Adipocyte (in vitro differentiated cells): ENCODE data around the gene FRZB.

Experiments used
- DNase-seq: peaks from one replicate; pipeline ENCODE4 v3.0.0-alpha.2; 2015; ENCODE audit warnings: low read depth
- H3K27me3 ChIP-seq: replicated peaks from 2 replicates; pipeline ENCODE4 v1.7.0; 2013; ENCODE audit warnings: mild to moderate bottlenecking, low read length, moderate library complexity; ENCODE audit not compliant: control insufficient read depth, insufficient read depth
- H3K36me3 ChIP-seq: 2 replicates; pipeline ENCODE4 v1.7.0; 2013; ENCODE audit warnings: low read length, mild to moderate bottlenecking, moderate library complexity; ENCODE audit not compliant: control insufficient read depth, insufficient read depth, severe bottlenecking
- H3K4me1 ChIP-seq: 2 replicates; pipeline ENCODE4 v1.7.0; 2013; ENCODE audit warnings: mild to moderate bottlenecking, low read length, moderate library complexity; ENCODE audit not compliant: control insufficient read depth, insufficient read depth
- H3K4me3 ChIP-seq: 2 replicates; pipeline ENCODE4 v1.7.0; 2013; ENCODE audit warnings: mild to moderate bottlenecking, low read length, moderate library complexity
- H3K9ac ChIP-seq: 2 replicates; pipeline ENCODE4 v1.7.0; 2013; ENCODE audit warnings: mild to moderate bottlenecking, low read length, moderate library complexity
- H3K9me3 ChIP-seq: 2 replicates; pipeline ENCODE4 v1.7.0; 2013; ENCODE audit warnings: mild to moderate bottlenecking, low read length, moderate library complexity; ENCODE audit not compliant: control insufficient read depth

Gene FRZB

DNA sequence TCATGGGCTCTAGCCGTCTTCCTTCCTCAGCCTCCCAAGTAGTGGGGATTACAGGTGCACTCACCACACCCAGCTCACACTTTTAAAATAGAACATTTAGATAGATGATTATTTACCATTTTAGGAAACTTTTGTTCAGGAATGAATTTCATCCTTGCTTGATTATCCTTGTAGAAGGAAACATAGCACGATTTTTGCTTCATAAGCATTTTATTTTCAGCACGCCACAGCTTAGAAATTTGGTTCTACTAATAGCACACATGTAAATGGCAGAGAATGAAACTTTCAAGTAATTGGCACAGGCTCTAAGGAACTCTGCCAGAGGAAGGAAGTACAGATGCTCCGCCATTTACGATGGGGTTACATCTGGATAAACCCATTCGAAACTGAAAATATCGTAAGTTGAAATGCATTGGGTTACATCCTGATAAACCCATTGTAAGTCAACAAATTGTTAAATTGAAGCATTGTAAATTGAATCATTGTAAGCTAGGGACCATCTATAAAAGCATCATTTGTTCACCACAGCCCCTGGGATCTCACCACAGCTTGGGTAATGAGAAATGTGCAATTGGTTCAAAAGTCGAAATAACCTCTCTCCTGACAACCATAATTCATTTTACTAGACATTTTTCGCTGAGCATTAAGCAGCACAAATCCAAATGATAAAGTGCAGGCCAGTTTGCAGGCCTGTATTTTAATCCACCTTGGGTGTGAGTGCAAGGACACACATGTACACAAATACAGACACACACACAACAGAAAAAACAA, 33.2 kb downstream of the FRZB start:
- no peak for DNase-seq
- no peak overlapping the region for H3K4me3 ChIP-seq
- no peak overlapping the region for H3K9ac ChIP-seq
- H3K4me1 ChIP-seq: no peaks in the 10 kb centered on the region
- no peaks in the 10 kb centered on the region for H3K27me3 ChIP-seq
- H3K9me3 ChIP-seq: no peaks in the 10 kb centered on the region
- no peaks in the 10 kb centered on the region for H3K36me3 ChIP-seq

DNA sequence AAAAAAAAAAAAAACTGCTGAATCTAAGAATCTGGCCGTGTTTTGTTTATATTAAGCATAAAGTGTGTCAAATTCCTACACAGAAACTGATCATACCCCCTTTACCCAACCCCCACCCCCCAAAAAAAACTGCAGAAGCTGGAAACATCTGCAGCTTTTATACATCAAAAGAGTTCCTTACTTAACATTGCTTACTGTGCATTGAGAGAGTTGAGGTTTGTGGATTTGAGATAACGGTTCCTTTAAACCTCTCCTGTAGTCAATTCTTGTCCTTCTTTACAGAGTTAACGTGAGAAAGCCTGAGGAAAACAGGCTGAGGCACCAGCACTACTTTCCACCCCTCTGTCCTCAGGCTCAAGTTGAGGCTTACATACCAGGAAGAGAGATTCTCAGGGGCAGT, 34.5 kb downstream of the FRZB start:
- no peak for DNase-seq
- Histone ChIP-seq H3K4me1 (no peaks in the 10 kb centered on the region), H3K36me3 (no peaks in the 10 kb centered on the region), H3K9me3 (no peaks in the 10 kb centered on the region), H3K9ac (no peak overlapping the region), H3K4me3 (no peak overlapping the region), H3K27me3 (no peaks in the 10 kb centered on the region)

DNA sequence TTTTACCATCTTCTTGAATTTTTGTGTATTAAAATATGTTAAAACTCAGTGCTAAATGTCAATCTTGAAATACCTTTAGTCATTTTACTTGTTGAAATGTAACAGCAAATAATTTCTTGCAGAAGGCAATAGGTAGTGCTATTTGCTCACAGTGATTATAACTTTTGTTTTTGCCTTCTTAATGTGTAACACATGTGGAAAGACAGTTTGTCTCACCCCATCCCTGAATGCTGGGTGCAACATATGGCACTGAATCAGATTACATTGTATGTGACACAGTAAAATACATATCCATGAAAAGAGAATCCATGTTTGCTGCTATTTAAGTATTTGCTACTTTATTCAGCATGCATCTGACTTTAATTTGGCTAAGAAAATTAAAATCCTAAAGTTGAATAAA, 35.3 kb downstream of the FRZB start:
- DNase-seq: no peak
- H3K4me1 ChIP-seq: no peaks in the 10 kb centered on the region
- no peak overlapping the region for H3K4me3 ChIP-seq
- no peaks in the 10 kb centered on the region for H3K9me3 ChIP-seq
- no peaks in the 10 kb centered on the region for H3K36me3 ChIP-seq
- H3K9ac ChIP-seq: no peak overlapping the region
- H3K27me3 ChIP-seq: no peaks in the 10 kb centered on the region

GRCh38 chr2:182827182-182827879, 39.1 kb downstream of the FRZB start:
- peak; percentile 46 for DNase-seq
- no peaks in the 10 kb centered on the region for H3K36me3 ChIP-seq
- no peak overlapping the region for H3K4me3 ChIP-seq
- no peak overlapping the region for H3K9ac ChIP-seq
- H3K4me1 ChIP-seq: no peaks in the 10 kb centered on the region
- no peaks in the 10 kb centered on the region for H3K9me3 ChIP-seq
- no peaks in the 10 kb centered on the region for H3K27me3 ChIP-seq

DNA sequence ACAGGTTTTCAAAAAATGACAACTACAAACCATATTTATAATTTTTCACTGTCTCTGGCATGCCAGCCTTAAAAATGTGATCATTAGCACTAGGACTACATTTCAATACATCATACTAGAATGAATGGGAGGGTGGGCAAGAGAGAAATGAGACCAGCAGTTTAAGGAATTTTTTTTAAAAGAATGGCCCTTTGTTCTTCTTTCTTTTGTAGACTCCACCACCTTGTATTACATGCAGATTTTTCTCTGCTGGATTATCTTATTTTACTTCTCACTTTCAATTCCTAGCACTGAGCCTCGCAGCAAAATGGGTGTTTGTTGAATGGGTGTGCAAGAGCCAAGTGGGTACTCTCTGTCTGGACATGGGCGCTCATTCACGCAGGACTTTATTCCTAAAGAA, 39.9 kb downstream of the FRZB start:
- Histone ChIP-seq H3K4me1 (no peaks in the 10 kb centered on the region), H3K9me3 (no peaks in the 10 kb centered on the region), H3K9ac (no peak overlapping the region), H3K36me3 (no peaks in the 10 kb centered on the region), H3K27me3 (no peaks in the 10 kb centered on the region), H3K4me3 (no peak overlapping the region)
- no peak for DNase-seq

- H3K36me3 ChIP-seq: no peaks in the 10 kb centered on the region
- no peaks in the 10 kb centered on the region for H3K27me3 ChIP-seq
- H3K4me3 ChIP-seq: no peak overlapping the region
- DNase-seq: no peak
- H3K4me1 ChIP-seq: no peaks in the 10 kb centered on the region
- no peak overlapping the region for H3K9ac ChIP-seq
- no peaks in the 10 kb centered on the region for H3K9me3 ChIP-seq
Measured at GRCh38 chr2:182826064-182826463, 40.4 kb downstream of the FRZB start.

DNA sequence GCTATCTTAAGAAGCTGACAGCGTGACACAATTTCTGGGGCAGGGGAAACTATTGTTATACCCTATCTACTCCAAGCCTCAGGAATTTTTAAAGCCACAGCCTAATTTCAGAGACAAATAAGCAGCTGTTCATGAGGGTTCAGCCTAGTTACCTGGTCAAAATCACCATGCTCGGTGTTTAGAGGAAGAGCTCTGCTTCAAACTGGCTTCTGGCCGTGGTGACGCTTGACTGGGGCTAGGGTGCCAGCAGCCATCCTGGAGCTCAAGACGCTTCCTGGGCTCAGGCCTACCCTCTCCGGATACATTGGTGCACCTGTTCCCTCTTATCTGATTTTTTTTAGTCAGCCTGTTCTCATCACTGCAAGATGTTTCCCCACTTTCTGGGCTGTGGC, 41.7 kb downstream of the FRZB start:
- Histone ChIP-seq H3K9me3 (no peaks in the 10 kb centered on the region), H3K4me3 (no peak overlapping the region), H3K4me1 (no peaks in the 10 kb centered on the region), H3K27me3 (no peaks in the 10 kb centered on the region), H3K9ac (no peak overlapping the region), H3K36me3 (no peaks in the 10 kb centered on the region)
- DNase-seq: no peak

GRCh38 chr2:182824056-182824766, 42.2 kb downstream of the FRZB start:
- H3K4me3 ChIP-seq: no peak overlapping the region

GRCh38 chr2:182822733-182823132, 43.7 kb downstream of the FRZB start:
- no peaks in the 10 kb centered on the region for H3K27me3 ChIP-seq
- no peak overlapping the region for H3K9ac ChIP-seq
- no peaks in the 10 kb centered on the region for H3K9me3 ChIP-seq
- peaks cover 2% of the 10 kb centered on the region for H3K4me1 ChIP-seq
- DNase-seq: no peak
- no peak overlapping the region for H3K4me3 ChIP-seq
- no peaks in the 10 kb centered on the region for H3K36me3 ChIP-seq

More at GRCh38 chr2:182824056-182824766, 42.2 kb downstream of the FRZB start:
- Histone ChIP-seq H3K36me3 (no peaks in the 10 kb centered on the region), H3K27me3 (no peaks in the 10 kb centered on the region), H3K9ac (no peak overlapping the region), H3K4me1 (no peaks in the 10 kb centered on the region), H3K9me3 (no peaks in the 10 kb centered on the region)
- DNase-seq: no peak

- Histone ChIP-seq H3K9ac (no peak overlapping the region), H3K9me3 (no peaks in the 10 kb centered on the region), H3K4me1 (peaks cover 14% of the 10 kb centered on the region), H3K27me3 (no peaks in the 10 kb centered on the region), H3K36me3 (no peaks in the 10 kb centered on the region), H3K4me3 (no peak overlapping the region)
- DNase-seq: no peak
Measured at GRCh38 chr2:182821182-182821581, 45.3 kb downstream of the FRZB start.

GRCh38 chr2:182819412-182819811, 47.0 kb downstream of the FRZB start:
- Histone ChIP-seq H3K4me1 (peaks cover 14% of the 10 kb centered on the region), H3K9me3 (no peaks in the 10 kb centered on the region), H3K27me3 (peaks cover 3% of the 10 kb centered on the region), H3K36me3 (no peaks in the 10 kb centered on the region), H3K4me3 (no peak overlapping the region), H3K9ac (no peak overlapping the region)
- DNase-seq: no peak
